ENCODE data around the gene L3MBTL4. TPM values are rescaled to one million over a fixed set of nuclear protein-coding genes. Genes with fewer than 3 reads are reported as not detected.

The L3MBTL4 gene
- total and polyA plus RNA-seq, 10 of the 15 experiments (the other 5 are each of a cell fraction or from before 2014, with no cell fraction given), result 1.3 to 8.7 (median 3.8) TPM

- Histone ChIP-seq H3K9me3 (replicated peaks; ENCODE audit: control insufficient read depth, insufficient read depth, low read length) (no peaks in the 10 kb centered on the region), H3K4me3 (no peak overlapping the region), H3K27ac (ENCODE audit: control insufficient read depth, insufficient read depth) (no peak overlapping the region), H3K79me2 (ENCODE audit: control insufficient read depth, insufficient read depth, low read length) (no peaks in the 10 kb centered on the region), H3K36me3 (ENCODE audit: control insufficient read depth in 2 of 2, insufficient read depth in 2 of 2, low read length in 1 of 2) (no peaks in the 10 kb centered on the region), H2AFZ (ENCODE audit: control insufficient read depth, low read depth, low read length) (no peak overlapping the region), H3K4me1 (ENCODE audit: control insufficient read depth, insufficient read depth, low read length) (no peaks in the 10 kb centered on the region), H4K20me1 (ENCODE audit: control insufficient read depth, insufficient read depth) (no peaks in the 10 kb centered on the region), H3K27me3 (replicated peaks in 1 of 2; ENCODE audit: control insufficient read depth in 2 of 2, insufficient read depth in 2 of 2, low read length in 1 of 2) (no peaks in the 10 kb centered on the region), H3K9ac (ENCODE audit: control insufficient read depth, insufficient read depth, low read length) (no peak overlapping the region), H3K4me2 (ENCODE audit: control insufficient read depth, insufficient read depth) (no peak overlapping the region)
- ChIA-PET CTCF (no interaction called here), RAD21 (ENCODE audit: unreplicated experiment) (no interaction called here), POLR2A (no interaction called here), SMC1A (ENCODE audit: uncharacterized antibody, unreplicated experiment) (no interaction called here)
- intact Hi-C loops (cut with micrococcal nuclease; ENCODE audit: unreplicated experiment) (no loop called here), in situ Hi-C loops (cut with MboI) (no loop called here)
- BruUV-seq (replicated peaks), result no TSS peak
- ATAC-seq, result no peak
- no peak for DNase-seq (ENCODE audit: low read depth, low spot score)
- FAIRE-seq, result no peak
- WGBS (ENCODE audit: insufficient coverage, insufficient replicate concordance, low lambda C conversion rate, missing lambda C conversion rate), result 88% methylated on average over 5 of the region's 5 CpGs
- no peak for TF ChIP-seq USF1 (IDR thresholded peaks at IDR 0.05; ENCODE audit: borderline replicate concordance, extremely low read length, insufficient read depth, low read depth, low read length)
- TF ChIP-seq RELA (IDR thresholded peaks at IDR 0.05; ENCODE audit: borderline replicate concordance, partially characterized antibody), result no peak
- TF ChIP-seq EGR1 (IDR thresholded peaks at IDR 0.05; ENCODE audit: borderline replicate concordance in 1 of 2, low read depth in 2 of 2, low read length in 2 of 2), result no peak
- TF ChIP-seq, protein P1, sequence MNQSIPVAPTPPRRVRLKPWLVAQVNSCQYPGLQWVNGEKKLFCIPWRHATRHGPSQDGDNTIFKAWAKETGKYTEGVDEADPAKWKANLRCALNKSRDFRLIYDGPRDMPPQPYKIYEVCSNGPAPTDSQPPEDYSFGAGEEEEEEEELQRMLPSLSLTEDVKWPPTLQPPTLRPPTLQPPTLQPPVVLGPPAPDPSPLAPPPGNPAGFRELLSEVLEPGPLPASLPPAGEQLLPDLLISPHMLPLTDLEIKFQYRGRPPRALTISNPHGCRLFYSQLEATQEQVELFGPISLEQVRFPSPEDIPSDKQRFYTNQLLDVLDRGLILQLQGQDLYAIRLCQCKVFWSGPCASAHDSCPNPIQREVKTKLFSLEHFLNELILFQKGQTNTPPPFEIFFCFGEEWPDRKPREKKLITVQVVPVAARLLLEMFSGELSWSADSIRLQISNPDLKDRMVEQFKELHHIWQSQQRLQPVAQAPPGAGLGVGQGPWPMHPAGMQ (IDR thresholded peaks at IDR 0.05; ENCODE audit: borderline replicate concordance), result no peak
- TF ChIP-seq ZBTB40 (IDR thresholded peaks at IDR 0.05; ENCODE audit: borderline replicate concordance), result no peak
- no peak for TF ChIP-seq NBN (IDR thresholded peaks at IDR 0.05)
- TF ChIP-seq IRF4 (IDR thresholded peaks at IDR 0.05; ENCODE audit: low read depth, low read length), result no peak
- TF ChIP-seq YY1 (IDR thresholded peaks at IDR 0.05; ENCODE audit: low read depth, low read length), result no peak
- TF ChIP-seq IKZF1 (conservative IDR thresholded peaks at IDR 0.05), result no peak
- TF ChIP-seq FOXK2 (IDR thresholded peaks at IDR 0.05), result no peak
- TF ChIP-seq, protein P2, sequence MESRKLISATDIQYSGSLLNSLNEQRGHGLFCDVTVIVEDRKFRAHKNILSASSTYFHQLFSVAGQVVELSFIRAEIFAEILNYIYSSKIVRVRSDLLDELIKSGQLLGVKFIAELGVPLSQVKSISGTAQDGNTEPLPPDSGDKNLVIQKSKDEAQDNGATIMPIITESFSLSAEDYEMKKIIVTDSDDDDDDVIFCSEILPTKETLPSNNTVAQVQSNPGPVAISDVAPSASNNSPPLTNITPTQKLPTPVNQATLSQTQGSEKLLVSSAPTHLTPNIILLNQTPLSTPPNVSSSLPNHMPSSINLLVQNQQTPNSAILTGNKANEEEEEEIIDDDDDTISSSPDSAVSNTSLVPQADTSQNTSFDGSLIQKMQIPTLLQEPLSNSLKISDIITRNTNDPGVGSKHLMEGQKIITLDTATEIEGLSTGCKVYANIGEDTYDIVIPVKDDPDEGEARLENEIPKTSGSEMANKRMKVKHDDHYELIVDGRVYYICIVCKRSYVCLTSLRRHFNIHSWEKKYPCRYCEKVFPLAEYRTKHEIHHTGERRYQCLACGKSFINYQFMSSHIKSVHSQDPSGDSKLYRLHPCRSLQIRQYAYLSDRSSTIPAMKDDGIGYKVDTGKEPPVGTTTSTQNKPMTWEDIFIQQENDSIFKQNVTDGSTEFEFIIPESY (IDR thresholded peaks at IDR 0.05), result no peak
- TF ChIP-seq, protein P3, sequence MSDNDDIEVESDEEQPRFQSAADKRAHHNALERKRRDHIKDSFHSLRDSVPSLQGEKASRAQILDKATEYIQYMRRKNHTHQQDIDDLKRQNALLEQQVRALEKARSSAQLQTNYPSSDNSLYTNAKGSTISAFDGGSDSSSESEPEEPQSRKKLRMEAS (IDR thresholded peaks at IDR 0.05; ENCODE audit: low read depth, low read length), result no peak
- no peak for TF ChIP-seq NKRF (conservative IDR thresholded peaks at IDR 0.05)
- no peak for TF ChIP-seq NFXL1 (IDR thresholded peaks at IDR 0.05; ENCODE audit: borderline replicate concordance)
These were observed 450.1 kb downstream of the L3MBTL4 start for GRCh38 chr18:5964596-5964995.
